ENCODE results near the gene APLF.

DNA sequence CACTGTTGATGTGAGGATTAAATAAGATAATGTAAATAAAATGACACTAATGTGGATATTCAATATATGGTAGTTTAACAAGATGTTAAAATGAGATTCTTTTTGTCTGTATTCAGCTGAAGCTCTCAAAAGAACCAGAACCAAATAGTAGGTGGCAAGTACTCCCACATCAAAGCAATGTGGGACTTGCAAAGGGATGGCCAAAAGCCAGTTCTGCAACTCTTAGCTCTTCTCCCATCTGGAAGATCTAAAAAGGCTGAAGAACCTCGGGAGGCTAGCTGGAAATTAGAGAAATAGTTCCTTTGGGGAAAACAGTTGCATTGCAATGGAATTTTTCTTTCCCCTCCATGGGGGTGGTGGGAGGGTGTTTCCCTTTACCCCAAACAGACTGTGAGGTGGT is 49.0 kb upstream of the APLF start:
- TF ChIP-seq CTCF (IDR thresholded peaks at IDR 0.05) (no peak), POLR2A (IDR thresholded peaks at IDR 0.05) (no peak)
